IMR-90 (cell line): ENCODE data around the gene PREP. TPM values are rescaled to one million over a fixed set of nuclear protein-coding genes. Genes with fewer than 3 reads are reported as not detected.

Experiments used
- ATAC-seq: fragments of 200-7000 bp; cut with Tn5 transposase; 2 replicates; pipeline ENCODE4 v1.9.1; 2020; ENCODE audit warnings: low read depth, mild to moderate bottlenecking, moderate library complexity
- BruUV-seq: library from RNA; stranded (reverse); fragments of 400-500 nt; replicated peaks from 2 replicates; lab custom pipeline; 2021; lab: Mats Ljungman, UMichigan
- CTCF ChIA-PET: fragments of 300-600 bp; formaldehyde crosslinking; extraction: SDS; loops from one replicate; lab custom pipeline; 2021; ENCODE audit warnings: antibody characterized with exemption; lab: Yijun Ruan, JAX
- POLR2A ChIA-PET: fragments of 300-600 bp; sonication (Branson Sonifier 250); formaldehyde crosslinking; loops from one replicate; lab custom pipeline; 2022; ENCODE audit warnings: antibody characterized with exemption; ENCODE audit not compliant: unreplicated experiment; lab: Charles Lee
- DNase-seq: peaks from one replicate; pipeline ENCODE4 v3.0.0; 2013
- H2AFZ ChIP-seq: replicated peaks from 2 replicates; pipeline ENCODE3; 2013; ENCODE audit warnings: low read length, mild to moderate bottlenecking; ENCODE audit not compliant: poor library complexity
- H2AK5ac ChIP-seq: 2 replicates; pipeline ENCODE4 v1.6.1; 2013; ENCODE audit warnings: low read depth, low read length, inconsistent platforms
- H2AK9ac ChIP-seq: replicated peaks from 2 replicates; pipeline ENCODE3; 2013; ENCODE audit warnings: mild to moderate bottlenecking, low read depth, low read length, moderate library complexity; ENCODE audit not compliant: poor library complexity
- H2BK120ac ChIP-seq: 2 replicates; pipeline ENCODE4 v1.6.1; 2013; ENCODE audit warnings: low read depth, low read length, inconsistent platforms
- H2BK15ac ChIP-seq: 3 replicates; pipeline ENCODE4 v1.6.1; 2013; ENCODE audit warnings: low read depth, low read length, inconsistent platforms
- H2BK20ac ChIP-seq: 2 replicates; pipeline ENCODE4 v1.6.1; 2013; ENCODE audit warnings: low read depth, mild to moderate bottlenecking, inconsistent platforms, low read length, moderate library complexity
- H2BK5ac ChIP-seq: 2 replicates; pipeline ENCODE4 v1.6.1; 2013; ENCODE audit warnings: mild to moderate bottlenecking, low read depth, low read length, inconsistent platforms; ENCODE audit not compliant: poor library complexity, severe bottlenecking
- H3K14ac ChIP-seq: replicated peaks from 2 replicates; pipeline ENCODE4 v1.6.1; 2013; ENCODE audit warnings: low read depth, low read length, inconsistent platforms
- H3K18ac ChIP-seq: 2 replicates; pipeline ENCODE4 v1.6.1; 2013; ENCODE audit warnings: low read depth, low read length, control low read depth
- H3K23ac ChIP-seq: 2 replicates; pipeline ENCODE4 v1.6.1; 2013; ENCODE audit warnings: low read depth, low read length, inconsistent platforms
- H3K27ac ChIP-seq: 2 replicates; pipeline ENCODE4 v1.5.1; 2013; ENCODE audit warnings: mild to moderate bottlenecking, control low read depth, low read length; ENCODE audit not compliant: insufficient read depth
- H3K27me3 ChIP-seq: 2 replicates; pipeline ENCODE4 v1.6.1; 2013; ENCODE audit warnings: low read length; ENCODE audit not compliant: control insufficient read depth, insufficient read depth
- H3K36me3 ChIP-seq: 2 replicates; pipeline ENCODE4 v1.6.1; 2013; ENCODE audit warnings: low read length, mixed read lengths; ENCODE audit not compliant: control insufficient read depth, insufficient read depth
- H3K4ac ChIP-seq: 2 replicates; pipeline ENCODE4 v1.6.1; 2013; ENCODE audit warnings: low read depth, low read length, inconsistent platforms
- H3K4me1 ChIP-seq: 2 replicates; pipeline ENCODE4 v1.6.1; 2013; ENCODE audit warnings: low read length, mixed read lengths; ENCODE audit not compliant: control insufficient read depth, insufficient read depth
- H3K4me2 ChIP-seq: 2 replicates; pipeline ENCODE4 v1.6.1; 2013; ENCODE audit warnings: low read depth, mild to moderate bottlenecking, control low read depth, low read length, moderate library complexity
- H3K4me3 ChIP-seq: 2 replicates; pipeline ENCODE4 v1.5.1; 2013; ENCODE audit warnings: low read depth, mild to moderate bottlenecking, control low read depth, low read length, moderate library complexity; ENCODE audit not compliant: insufficient read depth
- H3K56ac ChIP-seq: 2 replicates; pipeline ENCODE4 v1.6.1; 2013; ENCODE audit warnings: low read length, inconsistent platforms; ENCODE audit not compliant: insufficient read depth; ENCODE audit errors: extremely low read depth
- H3K79me1 ChIP-seq, 2 experiments: 2 replicates each; pipeline ENCODE4 v1.6.1; 2013; ENCODE audit warnings: low read length in 2 of 2, inconsistent platforms in 1 of 2, low read depth in 1 of 2
- H3K9ac ChIP-seq: 2 replicates; pipeline ENCODE4 v1.6.1; 2013; ENCODE audit warnings: low read depth, low read length, control low read depth
- H3K9me1 ChIP-seq: 2 replicates; pipeline ENCODE4 v1.6.1; 2013; ENCODE audit warnings: low read length, inconsistent platforms; ENCODE audit not compliant: insufficient read depth
- H3K9me3 ChIP-seq: 2 replicates; pipeline ENCODE4 v1.6.1; 2013; ENCODE audit warnings: low read length; ENCODE audit not compliant: control insufficient read depth, insufficient read depth
- H4K20me1 ChIP-seq: 2 replicates; pipeline ENCODE4 v1.6.1; 2013; ENCODE audit warnings: low read length, inconsistent platforms; ENCODE audit not compliant: insufficient read depth
- H4K5ac ChIP-seq: 2 replicates; pipeline ENCODE4 v1.6.1; 2013; ENCODE audit warnings: mild to moderate bottlenecking, low read depth, low read length, control low read depth
- H4K8ac ChIP-seq, 2 experiments: 2 replicates each; pipeline ENCODE4 v1.6.1; 2013; ENCODE audit warnings: low read depth in 2 of 2, low read length in 2 of 2, control low read depth in 1 of 2, inconsistent platforms in 1 of 2
- H4K91ac ChIP-seq: 2 replicates; pipeline ENCODE4 v1.6.1; 2013; ENCODE audit warnings: low read depth, low read length, inconsistent platforms; ENCODE audit not compliant: insufficient read depth
- BHLHE40 ChIP-seq: fragments of 150-350 bp; IDR thresholded peaks from 2 replicates; pipeline ENCODE4 v1.6.1; 2016; ENCODE audit warnings: mild to moderate bottlenecking, low read depth, low read length
- CEBPB ChIP-seq: IDR thresholded peaks from 2 replicates; pipeline ENCODE4 v1.6.1; 2012; ENCODE audit warnings: low read depth, low read length, improper control_type of control experiment
- CHD1 ChIP-seq: IDR thresholded peaks from 2 replicates; pipeline ENCODE4 v1.6.1; 2012; ENCODE audit warnings: low read depth, low read length, improper control_type of control experiment
- CTCF ChIP-seq: conservative IDR thresholded peaks from 2 replicates; pipeline ENCODE4 v1.5.1; 2012; ENCODE audit warnings: mild to moderate bottlenecking, low read depth, low read length, improper control_type of control experiment
- FOS ChIP-seq: fragments of 150-350 bp; IDR thresholded peaks from 2 replicates; pipeline ENCODE4 v1.6.1; 2016; ENCODE audit warnings: low read depth, low read length
- MXI1 ChIP-seq: IDR thresholded peaks from 2 replicates; pipeline ENCODE4 v1.6.1; 2012; ENCODE audit warnings: low read depth, mild to moderate bottlenecking, low read length, moderate library complexity, borderline replicate concordance
- NFE2L2 ChIP-seq: fragments of 150-350 bp; IDR thresholded peaks from 2 replicates; pipeline ENCODE4 v1.6.1; 2016; ENCODE audit warnings: low read depth, mild to moderate bottlenecking, low read length
- POLR2A ChIP-seq: IDR thresholded peaks from 2 replicates; pipeline ENCODE4 v1.6.1; 2012; ENCODE audit warnings: mild to moderate bottlenecking, low read depth, low read length
- RCOR1 ChIP-seq: IDR thresholded peaks from 2 replicates; pipeline ENCODE4 v1.6.1; 2012; ENCODE audit warnings: mild to moderate bottlenecking, low read length, improper control_type of control experiment; ENCODE audit not compliant: insufficient replicate concordance
- USF2 ChIP-seq: fragments of 150-350 bp; IDR thresholded peaks from 2 replicates; pipeline ENCODE4 v1.6.1; 2017; ENCODE audit warnings: mild to moderate bottlenecking, antibody characterized with exemption, low read length, low read depth
- WGBS, 2 experiments: methylation state at CpG; one replicate each; pipeline versions ENCODE4 v1.1.5 to v1.1.7; 2013; ENCODE audit warnings: missing lambda C conversion rate in 2 of 2; ENCODE audit not compliant: insufficient read length in 1 of 2; ENCODE audit errors: extremely low coverage in 2 of 2; 5-methylcytosine and 5-hydroxymethylcytosine counted together
- dilution Hi-C: fragments of 300-500 bp; cut with HindIII; formaldehyde crosslinking; loops from one replicate; pipeline ENCODE4 v1.14.3; 2018; ENCODE audit warnings: low sequenced_read_pairs; ENCODE audit not compliant: unreplicated experiment
- in situ Hi-C: fragments of 300-500 bp; cut with MboI; formaldehyde crosslinking; loops from 3 replicates; pipeline ENCODE4 v1.14.3; 2019; ENCODE audit warnings: low sequenced_read_pairs, inconsistent platforms, mixed read lengths
- intact Hi-C: fragments of 100-400 bp; cut with micrococcal nuclease; formaldehyde crosslinking; loops from 2 replicates; pipeline ENCODE4 v1.10.0; 2022
- polyA plus RNA-seq, 3 experiments: library from polyadenylated mRNA; depleted of rRNA; stranded (reverse); fragments of >200 nt; gene quantifications; 2 replicates each; pipeline ENCODE4 v1.2.3, GENCODE V29; 2012; ENCODE audit warnings: low replicate concordance in 1 of 3
- total RNA-seq: library from RNA; depleted of rRNA; stranded (reverse); fragments of >200 nt; gene quantifications from 2 replicates; pipeline ENCODE4 v1.2.3, GENCODE V29; 2012

The PREP gene
- total and polyA plus RNA-seq, 2 of the 4 experiments (the other 2 are of a cell fraction), result 21.0 to 25.7 TPM

DNA sequence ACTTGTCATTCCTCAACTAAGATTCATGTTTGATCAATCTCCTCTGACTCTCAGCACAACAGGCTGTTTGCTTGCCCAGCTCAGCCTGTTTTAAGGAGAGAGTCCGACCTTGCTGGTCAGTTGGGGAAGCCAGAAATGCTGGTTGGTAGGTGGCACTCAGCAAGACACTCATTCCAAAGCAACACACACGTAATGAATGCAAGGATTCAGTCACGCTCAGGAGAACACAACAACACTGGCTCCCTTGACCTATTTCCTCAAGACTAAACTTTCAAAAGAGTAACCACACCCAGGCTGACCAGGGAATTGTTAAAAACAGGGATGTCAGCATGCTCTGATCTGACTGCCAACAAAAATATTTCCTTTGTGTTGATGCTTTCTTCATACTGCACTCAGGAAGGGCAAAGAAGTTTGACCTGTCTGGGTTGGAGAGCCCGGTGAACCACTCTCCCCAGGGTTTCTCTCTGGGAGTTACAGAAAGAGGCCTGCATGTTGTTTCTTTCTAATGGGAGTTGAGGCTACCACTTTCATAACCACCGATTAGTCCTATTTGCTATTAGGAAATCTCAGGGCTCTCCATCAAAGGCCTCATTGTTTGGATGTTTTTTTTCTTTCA lies 25.6 kb upstream of the PREP start:
- peak; percentile 56 for ATAC-seq
- H2BK20ac ChIP-seq, result peak overlapping the region; percentile 75
- H2AFZ ChIP-seq, result peak overlapping the region; percentile 44
- no peaks in the 10 kb centered on the region for H4K20me1 ChIP-seq
- H3K27me3 ChIP-seq, result no peaks in the 10 kb centered on the region
- in situ Hi-C loops, result no loop called here
- peak overlapping the region; percentile 64 for H2BK5ac ChIP-seq
- peak overlapping the region; percentile 16; the same call in 1 of the 2 replicates for H3K4me2 ChIP-seq
- POLR2A ChIA-PET, result no interaction called here
- peak overlapping the region; percentile 3 for H2AK9ac ChIP-seq
- CTCF ChIA-PET, result interaction anchor here (0.6 kb wide), 1 partner anchor 786 kb away, joined by 3 read pairs; no protein-coding TSS in a partner anchor
- BruUV-seq, result no TSS peak
- peaks cover 3% of the 10 kb centered on the region for H3K9me1 ChIP-seq
- no peak overlapping the region; the same call in 1 of the 2 replicates for H3K9ac ChIP-seq
- peak; percentile 8; the same call in 1 of the 2 replicates for TF ChIP-seq FOS
- no peak for TF ChIP-seq POLR2A
- no peak for TF ChIP-seq RCOR1
- no peak for TF ChIP-seq CTCF
- TF ChIP-seq BHLHE40, result peak; percentile 54; the same call in 1 of the 2 replicates
- TF ChIP-seq NFE2L2, result no peak
- no peak for TF ChIP-seq CHD1
- no peak for TF ChIP-seq USF2
- 0 out of 2 replicates have a peak, but pooled peaks have one; percentile 3 for TF ChIP-seq CEBPB
- no peak for TF ChIP-seq MXI1
- H4K5ac ChIP-seq, result peak overlapping the region; percentile 34; the same call in 1 of the 2 replicates
- H3K18ac ChIP-seq, result peak overlapping the region; percentile 14; the same call in 1 of the 2 replicates
- no peaks in the 10 kb centered on the region for H3K36me3 ChIP-seq
- H3K23ac ChIP-seq, result peak overlapping the region; percentile 20; the same call in 1 of the 2 replicates
- intact Hi-C loops, result no loop called here
- H4K8ac ChIP-seq, result peak overlapping the region; percentile 7 to 39; a peak in 3 of 4 replicates
- peak overlapping the region; percentile 43 for H4K91ac ChIP-seq
- peak; percentile 74 for DNase-seq
- peak overlapping the region; percentile 9; the same call in 2 of the 3 replicates for H2BK15ac ChIP-seq
- H2AK5ac ChIP-seq, result peak overlapping the region; percentile 19
- H2BK120ac ChIP-seq, result peak overlapping the region; percentile 22
- no peak overlapping the region for H3K4me3 ChIP-seq
- H3K4me1 ChIP-seq, result peaks cover 21% of the 10 kb centered on the region
- H3K14ac ChIP-seq, result peak overlapping the region; percentile 16
- no peaks in the 10 kb centered on the region for H3K79me1 ChIP-seq
- H3K4ac ChIP-seq, result peak overlapping the region; percentile 50
- dilution Hi-C loops, result no loop called here
- no CpG with 5 or more reads among the region's 5 CpGs for WGBS, 2 experiments
- no peaks in the 10 kb centered on the region for H3K9me3 ChIP-seq
- peak overlapping the region; percentile 63 for H3K27ac ChIP-seq
- H3K56ac ChIP-seq, result peak overlapping the region; percentile 45; the same call in 1 of the 2 replicates
